Prostate gland (tissue), 2 donors: Measurements from ENCODE around the gene CD72. TPM values are rescaled to one million over a fixed set of nuclear protein-coding genes. Genes with fewer than 3 reads are reported as not detected.

ENCODE experiments used
- DNase-seq: peaks from one replicate; pipeline ENCODE4 v3.0.0-alpha.2; 2019; ENCODE audit warnings: low spot score
- H3K27ac ChIP-seq, 2 donors: fragments of 200-600 bp; sonication (generic); 2 replicates each; pipeline ENCODE4 v1.5.1; 2017 to 2019
- H3K27me3 ChIP-seq: fragments of 200-600 bp; sonication (generic); replicated peaks from 2 replicates; pipeline ENCODE4 v1.5.1; 2019; ENCODE audit not compliant: insufficient read depth
- H3K36me3 ChIP-seq, 2 donors: fragments of 200-600 bp; sonication (generic); 1 replicate in 1 of 2; 2 replicates in 1 of 2; pipeline versions ENCODE4 v1.5.1 to v1.8.1; 2017 to 2019
- H3K4me1 ChIP-seq: fragments of 200-600 bp; sonication (generic); replicated peaks from 2 replicates; pipeline ENCODE4 v1.5.1; 2019
- H3K4me3 ChIP-seq, 2 donors: fragments of 200-600 bp; sonication (generic); 2 replicates each; pipeline ENCODE4 v1.5.1; 2017 to 2019
- H3K9me3 ChIP-seq: fragments of 200-600 bp; sonication (generic); 2 replicates; pipeline ENCODE4 v1.5.1; 2017
- POLR2A ChIP-seq: fragments of 450-650 bp; IDR thresholded peaks from one replicate; pipeline ENCODE4 v1.6.1; 2016; ENCODE audit warnings: antibody characterized with exemption, mild to moderate bottlenecking
- POLR2AphosphoS5 ChIP-seq: sonication (generic); formaldehyde crosslinking; IDR thresholded peaks from one replicate; pipeline ENCODE4 v1.6.1; 2017; ENCODE audit warnings: antibody characterized with exemption
- WGBS: methylation state at CpG from one replicate; pipeline ENCODE4 v1.1.5; 2018; 5-methylcytosine and 5-hydroxymethylcytosine counted together
- intact Hi-C: fragments of 100-400 bp; cut with DNase I; formaldehyde crosslinking; loops from one replicate; pipeline ENCODE4 v1.14.2; 2022
- total RNA-seq, 2 donors: library from RNA; depleted of rRNA; stranded (reverse); fragments of >200 nt; gene quantifications; one replicate each; pipeline ENCODE4 v1.1.0, GENCODE V29; 2016
- TF ChIP-seq, protein P1 (sequence below), 4 experiments: fragments of 200-600 bp in 2 of 4; fragments of 450-650 bp in 2 of 4; sonication (generic) in 2 of 4; IDR thresholded peaks; 1 replicate in 3 of 4; 2 replicates in 1 of 4; pipeline ENCODE4 v1.5.1; 2016 to 2019; ENCODE audit warnings: antibody characterized with exemption in 4 of 4, mild to moderate bottlenecking in 2 of 4, moderate library complexity in 2 of 4

The CD72 gene
- total RNA-seq, 2 donors from 2014 or later: 3.0 to 3.2 TPM

DNA sequence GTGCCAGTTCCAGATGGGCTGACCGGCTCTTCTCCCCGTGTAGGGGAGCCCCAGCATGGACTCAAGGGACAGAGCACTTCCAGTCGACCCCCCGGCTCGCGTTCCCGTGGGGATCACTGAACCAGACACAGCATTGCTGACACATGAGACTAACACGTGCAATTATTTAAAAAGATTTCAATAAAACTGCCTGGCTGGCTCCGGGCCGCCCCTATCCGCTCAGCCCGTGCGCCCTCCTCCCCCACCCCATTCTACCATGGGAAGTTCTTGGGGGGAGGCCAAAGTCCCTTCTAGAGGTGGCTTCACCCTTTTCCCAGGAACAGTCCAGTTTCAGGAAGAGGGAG, 8.4 kb downstream of the CD72 start:
- intact Hi-C loops: loop anchor here (5.0 to 10.0 kb wide), 3 partner anchors 38 to 495 kb away; partner anchors contain the start of gene ATOSB

DNA sequence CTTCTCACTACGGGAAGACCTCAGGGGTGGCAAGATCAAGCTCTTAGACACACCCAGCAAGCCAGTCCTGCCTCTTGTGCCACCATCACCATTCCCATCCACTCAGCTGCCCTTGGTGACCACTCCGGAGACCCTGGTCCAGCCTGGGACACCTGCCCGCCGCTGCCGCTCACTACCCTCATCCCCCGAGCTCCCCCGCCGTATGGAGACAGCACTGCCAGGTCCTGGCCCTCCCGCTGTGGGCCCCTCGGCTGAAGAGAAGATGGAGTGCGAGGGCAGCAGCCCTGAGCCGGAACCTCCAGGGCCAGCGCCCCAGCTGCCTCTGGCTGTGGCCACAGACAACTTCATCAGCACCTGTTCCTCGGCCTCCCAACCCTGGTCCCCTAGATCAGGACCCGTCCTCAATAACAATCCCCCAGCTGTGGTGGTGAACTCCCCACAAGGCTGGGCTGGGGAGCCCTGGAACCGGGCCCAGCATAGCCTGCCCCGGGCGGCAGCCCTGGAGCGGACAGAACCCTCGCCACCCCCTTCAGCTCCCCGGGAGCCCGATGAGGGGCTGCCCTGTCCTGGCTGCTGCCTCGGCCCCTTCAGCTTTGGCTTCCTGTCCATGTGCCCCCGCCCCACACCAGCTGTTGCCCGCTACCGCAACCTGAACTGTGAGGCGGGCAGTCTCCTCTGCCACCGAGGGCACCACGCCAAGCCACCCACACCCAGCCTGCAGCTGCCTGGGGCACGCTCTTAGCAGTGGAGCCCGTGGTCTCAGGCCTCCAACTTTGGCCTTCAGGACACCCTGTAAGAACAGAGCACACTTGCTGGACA, 9.0 kb downstream of the CD72 start:
- intact Hi-C loops: loop anchor here (5.0 to 10.0 kb wide), 3 partner anchors 38 to 494 kb away; partner anchors contain the start of gene ATOSB
- Histone ChIP-seq H3K4me1 (peaks cover 13% of the 10 kb centered on the region), H3K36me3 (peaks cover 2 to 5% of the 10 kb centered on the region in 2 donors), H3K27ac (no peak overlapping the region), H3K9me3 (no peaks in the 10 kb centered on the region), H3K27me3 (no peaks in the 10 kb centered on the region), H3K4me3 (no peak overlapping the region)
- DNase-seq: no peak
- TF ChIP-seq, protein P1, sequence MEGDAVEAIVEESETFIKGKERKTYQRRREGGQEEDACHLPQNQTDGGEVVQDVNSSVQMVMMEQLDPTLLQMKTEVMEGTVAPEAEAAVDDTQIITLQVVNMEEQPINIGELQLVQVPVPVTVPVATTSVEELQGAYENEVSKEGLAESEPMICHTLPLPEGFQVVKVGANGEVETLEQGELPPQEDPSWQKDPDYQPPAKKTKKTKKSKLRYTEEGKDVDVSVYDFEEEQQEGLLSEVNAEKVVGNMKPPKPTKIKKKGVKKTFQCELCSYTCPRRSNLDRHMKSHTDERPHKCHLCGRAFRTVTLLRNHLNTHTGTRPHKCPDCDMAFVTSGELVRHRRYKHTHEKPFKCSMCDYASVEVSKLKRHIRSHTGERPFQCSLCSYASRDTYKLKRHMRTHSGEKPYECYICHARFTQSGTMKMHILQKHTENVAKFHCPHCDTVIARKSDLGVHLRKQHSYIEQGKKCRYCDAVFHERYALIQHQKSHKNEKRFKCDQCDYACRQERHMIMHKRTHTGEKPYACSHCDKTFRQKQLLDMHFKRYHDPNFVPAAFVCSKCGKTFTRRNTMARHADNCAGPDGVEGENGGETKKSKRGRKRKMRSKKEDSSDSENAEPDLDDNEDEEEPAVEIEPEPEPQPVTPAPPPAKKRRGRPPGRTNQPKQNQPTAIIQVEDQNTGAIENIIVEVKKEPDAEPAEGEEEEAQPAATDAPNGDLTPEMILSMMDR (IDR thresholded peaks at IDR 0.05): no peak
- WGBS: 82% methylated on average over 26 of the region's 31 CpGs

More for the DNA sequence above, 8.4 kb downstream of the CD72 start:
- H3K27me3 ChIP-seq: no peaks in the 10 kb centered on the region
- TF ChIP-seq, protein P1 (IDR thresholded peaks at IDR 0.05): no peak
- TF ChIP-seq POLR2AphosphoS5 (no peak), POLR2A (no peak)
- no peak overlapping the region for H3K27ac ChIP-seq
- no peak for DNase-seq
- WGBS: 70% methylated on average over 13 of the region's 13 CpGs
- no peaks in the 10 kb centered on the region for H3K9me3 ChIP-seq
- peaks cover 2 to 5% of the 10 kb centered on the region in 2 donors for H3K36me3 ChIP-seq
- no peak overlapping the region for H3K4me3 ChIP-seq
- peaks cover 13% of the 10 kb centered on the region for H3K4me1 ChIP-seq

DNA sequence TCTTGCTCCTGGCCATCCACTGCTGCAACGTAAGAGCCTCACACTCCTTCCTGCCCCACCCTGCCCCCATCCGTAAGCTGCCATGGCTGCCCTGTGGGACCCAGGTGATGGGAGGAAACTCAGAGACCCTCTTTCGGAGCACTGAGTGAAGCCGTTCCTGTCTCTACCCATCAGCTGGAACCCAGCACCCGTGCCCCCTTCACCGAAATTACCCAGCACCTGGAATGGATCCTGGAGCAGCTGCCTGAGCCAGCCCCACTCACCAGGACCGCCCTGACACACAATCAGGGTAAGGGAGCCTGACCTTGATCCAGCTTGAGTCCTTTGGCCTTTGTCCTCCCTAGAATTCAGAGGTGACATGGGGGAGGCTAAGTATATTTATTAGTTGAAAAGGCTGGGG, 10.0 kb downstream of the CD72 start:
- no peak for DNase-seq
- H3K4me3 ChIP-seq: no peak overlapping the region
- no peaks in the 10 kb centered on the region for H3K27me3 ChIP-seq
- no peaks in the 10 kb centered on the region for H3K9me3 ChIP-seq
- peaks cover 2 to 5% of the 10 kb centered on the region in 2 donors for H3K36me3 ChIP-seq
- no peak for TF ChIP-seq POLR2AphosphoS5
- TF ChIP-seq POLR2A: no peak
- TF ChIP-seq, protein P1 (IDR thresholded peaks at IDR 0.05): no peak
- H3K4me1 ChIP-seq: peaks cover 13% of the 10 kb centered on the region
- WGBS: 87% methylated on average over 7 of the region's 7 CpGs
- no peak overlapping the region for H3K27ac ChIP-seq
- intact Hi-C loops: loop anchor here (5.0 to 10.0 kb wide), 3 partner anchors 39 to 493 kb away; partner anchors contain the start of gene ATOSB

DNA sequence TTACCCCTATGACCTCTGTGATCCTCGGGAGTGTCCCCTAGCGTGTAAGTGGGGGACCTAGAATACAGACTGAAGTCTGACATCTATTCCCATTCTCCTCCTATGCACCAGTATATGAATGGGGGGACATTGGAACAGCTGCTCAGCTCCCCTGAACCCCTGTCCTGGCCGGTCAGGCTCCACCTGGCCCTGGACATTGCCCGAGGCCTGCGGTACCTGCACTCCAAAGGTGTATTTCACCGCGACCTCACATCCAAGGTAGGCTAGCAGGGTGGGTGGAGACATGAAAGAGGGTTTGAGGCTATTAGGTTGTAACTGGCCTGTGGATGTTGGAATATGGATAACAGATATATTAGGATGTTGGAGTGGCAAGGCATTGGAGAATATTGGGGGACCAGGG, 11.5 kb downstream of the CD72 start:
- Histone ChIP-seq H3K4me3 (no peak overlapping the region), H3K27ac (no peak overlapping the region), H3K36me3 (peaks cover 2 to 5% of the 10 kb centered on the region in 2 donors), H3K9me3 (no peaks in the 10 kb centered on the region), H3K4me1 (peaks cover 13% of the 10 kb centered on the region), H3K27me3 (no peaks in the 10 kb centered on the region)
- WGBS: 86% methylated on average over 7 of the region's 7 CpGs
- TF ChIP-seq POLR2AphosphoS5 (no peak), POLR2A (no peak)
- TF ChIP-seq, protein P1 (IDR thresholded peaks at IDR 0.05): no peak
- intact Hi-C loops: loop anchor here (5.0 to 10.0 kb wide), 3 partner anchors 41 to 492 kb away; partner anchors contain the start of gene ATOSB
- no peak for DNase-seq

DNA sequence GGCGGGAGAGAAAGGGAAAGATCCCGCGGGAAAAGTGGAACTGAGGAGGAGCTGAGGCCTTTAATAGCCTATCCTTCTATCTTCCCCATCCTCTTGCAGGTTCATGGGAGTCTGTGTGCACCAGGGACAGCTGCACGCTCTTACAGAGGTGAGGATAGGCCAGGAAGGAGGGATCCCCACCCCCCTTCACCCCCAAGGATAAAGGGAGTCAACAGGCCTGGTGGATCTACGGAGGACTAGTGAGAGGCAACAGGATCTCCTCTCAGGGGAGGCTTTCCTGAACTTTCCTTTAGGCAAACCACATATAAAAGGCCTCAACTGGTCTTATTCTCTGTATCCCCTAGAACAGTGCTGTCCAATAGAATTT, 12.1 kb downstream of the CD72 start:
- no peak for DNase-seq
- H3K36me3 ChIP-seq: peaks cover 2 to 5% of the 10 kb centered on the region in 2 donors
- H3K27ac ChIP-seq: peak overlapping the region; percentile 94
- WGBS: 9% methylated on average over 5 of the region's 5 CpGs
- no peaks in the 10 kb centered on the region for H3K27me3 ChIP-seq
- H3K9me3 ChIP-seq: no peaks in the 10 kb centered on the region
- TF ChIP-seq, protein P1 (IDR thresholded peaks at IDR 0.05): no peak
- no peak for TF ChIP-seq POLR2A
- no peak for TF ChIP-seq POLR2AphosphoS5
- intact Hi-C loops: loop anchor here (5.0 to 10.0 kb wide), 3 partner anchors 41 to 491 kb away; partner anchors contain the start of gene ATOSB
- peaks cover 13% of the 10 kb centered on the region for H3K4me1 ChIP-seq
- peak overlapping the region; percentile 79 to 82 for H3K4me3 ChIP-seq
